GM18868 (cell line): Measurements from ENCODE around the gene USP10.
"Not testable (repeated sequence)": the region's sequence is repeated elsewhere in the genome, so short reads cannot be mapped to it uniquely, and the experiment has no call there.

ENCODE experiments used
- ATAC-seq: cut with Tn5 transposase; IDR thresholded peaks from one replicate; pipeline ENCODE4 v1.9.1; 2021; ENCODE audit warnings: mild to moderate bottlenecking, moderate library complexity; ENCODE audit not compliant: unreplicated experiment

Gene USP10

GRCh38 chr16:84692451-84693214 lies 7.2 kb upstream of the USP10 start:
- ATAC-seq, result no peak

- ATAC-seq, result not testable (repeated sequence)
Observed at GRCh38 chr16:84693869-84694268, 5.9 kb upstream of the USP10 start.

- no peak for ATAC-seq
Observed at GRCh38 chr16:84694980-84695379, 4.8 kb upstream of the USP10 start.

GRCh38 chr16:84699147-84699711 lies 571 bp upstream of the USP10 start:
- peak; percentile 19 for ATAC-seq

- peak; percentile 20 for ATAC-seq
Observed at GRCh38 chr16:84700446-84701300, 873 bp downstream of the USP10 start.

- no peak for ATAC-seq
Observed at GRCh38 chr16:84703681-84704080, 3.9 kb downstream of the USP10 start.

GRCh38 chr16:84704253-84704652 lies 4.5 kb downstream of the USP10 start:
- no peak for ATAC-seq

GRCh38 chr16:84706856-84707255 lies 7.1 kb downstream of the USP10 start:
- ATAC-seq, result no peak

- no peak for ATAC-seq
Observed at GRCh38 chr16:84709609-84710008, 9.8 kb downstream of the USP10 start.

GRCh38 chr16:84710686-84711085 lies 10.9 kb downstream of the USP10 start:
- ATAC-seq, result no peak

- ATAC-seq, result no peak
Observed at GRCh38 chr16:84712138-84712671, 12.4 kb downstream of the USP10 start.

- ATAC-seq, result no peak
Observed at GRCh38 chr16:84712801-84713775, 13.3 kb downstream of the USP10 start.

- no peak for ATAC-seq
Observed at GRCh38 chr16:84714028-84714427, 14.2 kb downstream of the USP10 start.

GRCh38 chr16:84715424-84715823 lies 15.6 kb downstream of the USP10 start:
- no peak for ATAC-seq

- no peak for ATAC-seq
Observed at GRCh38 chr16:84715854-84716253, 16.1 kb downstream of the USP10 start.

GRCh38 chr16:84716740-84717139 lies 16.9 kb downstream of the USP10 start:
- no peak for ATAC-seq

GRCh38 chr16:84717484-84717883 lies 17.7 kb downstream of the USP10 start:
- no peak for ATAC-seq

- no peak for ATAC-seq
Observed at GRCh38 chr16:84720177-84720579, 20.4 kb downstream of the USP10 start.

GRCh38 chr16:84722068-84722467 lies 22.3 kb downstream of the USP10 start:
- ATAC-seq, result no peak

- no peak for ATAC-seq
Observed at GRCh38 chr16:84723906-84724305, 24.1 kb downstream of the USP10 start.
